Psoas muscle (tissue), 8 donors: ENCODE results near the gene FAM229A. TPM values are rescaled to one million over a fixed set of nuclear protein-coding genes. Genes with fewer than 3 reads are reported as not detected.

Experiments used
- ATAC-seq, 4 donors: fragments of 200-7000 bp; cut with Tn5 transposase; one replicate each; pipeline ENCODE4 v1.9.1; 2020; ENCODE audit warnings: moderate library complexity in 3 of 4, mild to moderate bottlenecking in 2 of 4
- DNase-seq, 2 donors: peaks; one replicate each; pipeline ENCODE4 v3.0.0-alpha.2; 2020
- H3K27ac ChIP-seq: fragments of 200-600 bp; one replicate; pipeline ENCODE4 v1.8.0; 2022
- H3K27me3 ChIP-seq, 3 donors: fragments of 200-600 bp in 1 of 3; one replicate each; pipeline versions ENCODE4 v1.6.1 to v1.8.0; 2013 to 2022; ENCODE audit warnings: low read length in 2 of 3, mild to moderate bottlenecking in 2 of 3, moderate library complexity in 1 of 3; ENCODE audit not compliant: insufficient read depth in 3 of 3
- H3K36me3 ChIP-seq, 2 donors: fragments of 200-600 bp in 1 of 2; one replicate each; pipeline versions ENCODE4 v1.6.1 to v1.8.0; 2013 to 2022; ENCODE audit warnings: low read depth in 1 of 2, mild to moderate bottlenecking in 1 of 2, moderate library complexity in 1 of 2; ENCODE audit not compliant: insufficient read depth in 1 of 2
- H3K4me1 ChIP-seq: fragments of 200-600 bp; one replicate; pipeline ENCODE4 v1.8.0; 2022
- H3K4me3 ChIP-seq: fragments of 200-600 bp; one replicate; pipeline ENCODE4 v1.8.0; 2022; ENCODE audit warnings: mild to moderate bottlenecking
- H3K9me3 ChIP-seq: fragments of 200-600 bp; one replicate; pipeline ENCODE4 v1.8.0; 2022
- WGBS, 3 donors: extraction: QIAGEN DNeasy Blood & Tissue Kit; methylation state at CpG; one replicate each; pipeline versions ENCODE4 v1.1.6 to v1.1.7; 2013; 5-methylcytosine and 5-hydroxymethylcytosine counted together
- intact Hi-C, 2 donors: fragments of 100-400 bp; cut with DNase I; formaldehyde crosslinking; loops; one replicate each; pipeline versions ENCODE4 v1.11.0 to v1.14.2; 2022
- polyA plus RNA-seq, 3 donors: library from polyadenylated mRNA; stranded (reverse); fragments of 200-250 nt; gene quantifications; one replicate each; pipeline ENCODE4 v1.2.3, GENCODE V29; 2013
- total RNA-seq, 4 donors: library from RNA; stranded (reverse); fragmentation: NEBNext Ultra II Directional in 2 of 4; extraction: Animal tissue kit (Norgen Biotek cat#: 25700) in 2 of 4; gene quantifications; one replicate each; pipeline versions ENCODE4 v1.2.1 to v1.2.4, GENCODE V29; 2021 to 2023
- TF ChIP-seq, protein P1 (sequence below): fragments of 200-600 bp; IDR thresholded peaks from one replicate; pipeline ENCODE4 v1.8.0; 2022; ENCODE audit warnings: antibody characterized with exemption
- donor health status: healthy with polysubstance abuse.
- donor health status: DM: no; HTN: no; CAD: no; lungs with moderate emphysema.
- donor health status: Bipolar disorder and iron deficiency.
- donor health status: healthy.
- donor health status: DM: yes; HTN: yes; CAD: no.
- donor health status: DM: no; HTN: no; CAD: no.
- donor health status: DM: no; HTN: no; CAD: no.
- donor health status: DM: yes; HTN: yes; CAD: no.

FAM229A gene
- total and polyA plus RNA-seq, 7 donors, result 0.98 to 4.0 (median 1.9) TPM

DNA sequence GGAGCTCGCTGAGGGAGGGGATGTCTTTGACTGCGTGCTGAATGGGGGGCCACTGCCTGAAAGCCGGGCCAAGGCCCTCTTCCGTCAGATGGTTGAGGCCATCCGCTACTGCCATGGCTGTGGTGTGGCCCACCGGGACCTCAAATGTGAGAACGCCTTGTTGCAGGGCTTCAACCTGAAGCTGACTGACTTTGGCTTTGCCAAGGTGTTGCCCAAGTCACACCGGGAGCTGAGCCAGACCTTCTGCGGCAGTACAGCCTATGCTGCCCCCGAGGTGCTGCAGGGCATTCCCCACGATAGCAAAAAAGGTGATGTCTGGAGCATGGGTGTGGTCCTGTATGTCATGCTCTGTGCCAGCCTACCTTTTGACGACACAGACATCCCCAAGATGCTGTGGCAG, 1.4 kb upstream of the FAM229A start:
- no peak overlapping the region for H3K27ac ChIP-seq
- intact Hi-C loops, result no loop called here

DNA sequence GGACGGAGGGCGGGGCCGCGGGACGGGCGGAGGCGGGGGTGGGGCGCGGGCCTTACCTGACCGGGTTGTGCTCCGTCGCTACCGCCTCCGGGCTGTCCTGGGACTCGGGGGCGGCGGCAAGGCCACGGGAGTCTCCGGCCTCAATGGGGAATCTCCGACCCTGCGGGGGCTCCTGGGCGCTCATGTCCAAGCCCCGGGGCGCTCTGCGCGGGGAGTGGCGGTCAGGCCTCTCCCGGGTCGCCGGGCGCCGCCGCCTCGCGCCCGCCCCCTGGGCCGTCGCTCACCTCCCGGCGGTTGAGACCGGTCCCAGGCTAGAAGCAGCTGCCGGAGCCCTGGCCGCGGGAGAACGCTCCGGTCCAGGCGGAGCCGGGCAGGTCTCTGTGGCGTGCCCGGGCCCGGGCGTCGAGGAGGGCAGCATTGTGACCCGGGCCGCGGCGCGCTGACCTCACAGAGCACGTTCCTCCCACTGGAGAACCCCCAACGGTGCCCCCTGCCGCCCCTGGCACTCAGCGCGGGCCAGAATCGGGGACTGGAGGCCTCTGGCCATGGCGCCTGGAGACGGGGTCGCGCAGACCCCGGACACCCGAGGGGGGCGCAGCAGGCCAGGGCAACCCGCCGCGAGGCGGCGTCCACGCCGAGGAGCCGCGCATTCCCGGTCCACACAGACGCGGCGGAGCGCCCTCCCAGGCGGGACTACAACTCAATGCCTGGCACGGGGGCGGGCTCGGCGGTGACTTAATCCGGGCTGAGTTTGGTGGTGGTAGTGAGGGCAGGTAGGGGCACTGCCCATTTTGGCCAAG, 411 bp downstream of the FAM229A start:
- peak overlapping the region; percentile 13 for H3K27ac ChIP-seq
- no peaks in the 10 kb centered on the region for H3K27me3 ChIP-seq
- H3K9me3 ChIP-seq, result no peaks in the 10 kb centered on the region
- 2 to 3% (median 2%) methylated on average over 66 to 91 of the region's 91 CpGs for WGBS, 3 donors
- intact Hi-C loops, result no loop called here
- ATAC-seq (peak; percentile 59 to 73 (median 71)), DNase-seq (peak; percentile 64 to 78)
- H3K4me1 ChIP-seq, result no peaks in the 10 kb centered on the region
- TF ChIP-seq, protein P1, sequence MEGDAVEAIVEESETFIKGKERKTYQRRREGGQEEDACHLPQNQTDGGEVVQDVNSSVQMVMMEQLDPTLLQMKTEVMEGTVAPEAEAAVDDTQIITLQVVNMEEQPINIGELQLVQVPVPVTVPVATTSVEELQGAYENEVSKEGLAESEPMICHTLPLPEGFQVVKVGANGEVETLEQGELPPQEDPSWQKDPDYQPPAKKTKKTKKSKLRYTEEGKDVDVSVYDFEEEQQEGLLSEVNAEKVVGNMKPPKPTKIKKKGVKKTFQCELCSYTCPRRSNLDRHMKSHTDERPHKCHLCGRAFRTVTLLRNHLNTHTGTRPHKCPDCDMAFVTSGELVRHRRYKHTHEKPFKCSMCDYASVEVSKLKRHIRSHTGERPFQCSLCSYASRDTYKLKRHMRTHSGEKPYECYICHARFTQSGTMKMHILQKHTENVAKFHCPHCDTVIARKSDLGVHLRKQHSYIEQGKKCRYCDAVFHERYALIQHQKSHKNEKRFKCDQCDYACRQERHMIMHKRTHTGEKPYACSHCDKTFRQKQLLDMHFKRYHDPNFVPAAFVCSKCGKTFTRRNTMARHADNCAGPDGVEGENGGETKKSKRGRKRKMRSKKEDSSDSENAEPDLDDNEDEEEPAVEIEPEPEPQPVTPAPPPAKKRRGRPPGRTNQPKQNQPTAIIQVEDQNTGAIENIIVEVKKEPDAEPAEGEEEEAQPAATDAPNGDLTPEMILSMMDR, result peak; percentile 31
- H3K4me3 ChIP-seq, result peak overlapping the region; percentile 59
- peaks cover 4 to 37% of the 10 kb centered on the region in 2 donors for H3K36me3 ChIP-seq

More for the DNA sequence above, 1.4 kb upstream of the FAM229A start:
- Histone ChIP-seq H3K9me3 (no peaks in the 10 kb centered on the region), H3K4me3 (no peak overlapping the region), H3K36me3 (peaks cover 8 to 55% of the 10 kb centered on the region in 2 donors), H3K4me1 (no peaks in the 10 kb centered on the region), H3K27me3 (no peaks in the 10 kb centered on the region)
- ATAC-seq (peak in 3 of 4 donors; percentile 27 to 61 (median 60)), DNase-seq (peak; percentile 39 to 78)
- TF ChIP-seq, protein P1, result no peak
- WGBS, 3 donors, result 68 to 84% (median 75%) methylated on average over 12 of the region's 12 CpGs

DNA sequence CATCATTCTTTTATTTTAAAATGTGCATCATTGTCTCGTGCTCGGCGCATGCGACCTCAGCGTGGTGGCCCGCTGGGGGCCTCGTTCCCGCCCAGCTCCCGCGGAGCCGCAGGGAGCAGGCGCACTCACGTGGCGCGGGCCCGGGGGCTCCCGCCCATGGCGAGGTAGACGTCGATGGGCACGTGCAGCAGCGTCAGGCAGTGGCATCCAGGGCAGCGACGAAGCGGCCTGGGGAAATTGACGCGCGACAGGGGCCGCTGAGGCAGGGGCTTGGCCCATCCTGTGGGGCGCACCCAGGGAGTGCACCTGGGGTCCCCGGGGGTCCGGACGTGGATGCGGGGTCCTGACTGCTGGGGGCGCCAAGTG, 994 bp downstream of the FAM229A start:
- intact Hi-C loops, result no loop called here
- 48 to 59% (median 57%) methylated on average over 33 to 35 of the region's 35 CpGs for WGBS, 3 donors
- Histone ChIP-seq H3K4me3 (peak overlapping the region; percentile 59), H3K4me1 (no peaks in the 10 kb centered on the region), H3K27me3 (no peaks in the 10 kb centered on the region), H3K36me3 (peaks cover 4 to 31% of the 10 kb centered on the region in 2 donors), H3K9me3 (no peaks in the 10 kb centered on the region), H3K27ac (no peak overlapping the region)
- TF ChIP-seq, protein P1, result no peak
- peak in 1 of 2 donors; percentile 64 for DNase-seq
- peak in 3 of 4 donors; percentile 5 to 13 (median 6) for ATAC-seq

DNA sequence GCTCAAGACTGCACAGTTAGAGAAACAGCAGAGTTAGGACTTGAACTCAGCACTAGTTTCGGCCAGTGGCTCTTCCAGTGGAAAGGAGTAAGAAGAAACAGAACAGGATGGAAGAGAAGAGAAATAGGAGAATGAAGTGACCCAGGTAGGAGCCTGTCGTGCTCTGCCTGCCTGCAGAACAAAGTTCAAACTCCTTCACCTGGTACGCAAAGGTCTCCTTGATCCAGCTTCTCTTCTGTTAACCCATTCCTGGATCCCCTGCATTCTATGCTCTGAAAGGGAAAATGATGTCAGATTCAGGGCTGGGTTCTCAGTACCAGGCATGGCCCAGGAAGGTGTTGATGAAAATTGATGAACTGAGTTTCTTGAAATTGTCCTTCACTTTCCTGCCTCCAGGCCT, 3.9 kb downstream of the FAM229A start:
- TF ChIP-seq, protein P1, result no peak
- intact Hi-C loops, result no loop called here
- WGBS, 3 donors, result 76 to 92% (median 84%) methylated on average over 3 of the region's 3 CpGs
- DNase-seq, result no peak
- Histone ChIP-seq H3K9me3 (no peaks in the 10 kb centered on the region), H3K27ac (no peak overlapping the region), H3K4me3 (no peak overlapping the region), H3K36me3 (peaks cover 0 to 32% of the 10 kb centered on the region in 2 donors), H3K4me1 (peaks cover 2% of the 10 kb centered on the region), H3K27me3 (no peaks in the 10 kb centered on the region)
- ATAC-seq, result no peak
